Measurements from ENCODE around the gene TBC1D5. TPM values are rescaled to one million over a fixed set of nuclear protein-coding genes. Genes with fewer than 3 reads are reported as not detected.

The TBC1D5 gene
- total and polyA plus RNA-seq, 2 donors (not counting 1 experiment from before 2014, with no cell fraction given) = 22.6 to 111 TPM

- no peak overlapping the region for H3K4me3 Mint-ChIP-seq
- intact Hi-C loops (cut with micrococcal nuclease) = no loop called here
- Histone ChIP-seq H3K4me1 (ENCODE audit: control insufficient read depth in 2 of 2, insufficient read depth in 2 of 2, low read length in 2 of 2) (no peaks in the 10 kb centered on the region), H3K4me3 (ENCODE audit: control extremely low read depth in 1 of 5, extremely low read depth in 1 of 5, insufficient read depth in 1 of 5, low read depth in 2 of 5, low read length in 4 of 5) (no peak overlapping the region), H3K36me3 (replicated peaks in 1 of 2; ENCODE audit: control extremely low read depth in 1 of 2, control insufficient read depth in 1 of 2, extremely low read depth in 1 of 2, insufficient read depth in 2 of 2, low read length in 1 of 2) (peaks cover 0 to 2% of the 10 kb centered on the region in 2 experiments), H3K9ac (ENCODE audit: low read length) (no peak overlapping the region), H4K20me1 (ENCODE audit: control insufficient read depth, insufficient read depth, low read length, poor library complexity, severe bottlenecking) (no peaks in the 10 kb centered on the region), H3K27ac (ENCODE audit: low read length in 2 of 2) (no peak overlapping the region), H3K27me3 (replicated peaks in 1 of 4; ENCODE audit: control extremely low read depth in 1 of 4, control insufficient read depth in 3 of 4, insufficient read depth in 4 of 4, low read length in 3 of 4) (no peaks in the 10 kb centered on the region), H3K9me3 (ENCODE audit: control extremely low read depth in 1 of 3, control insufficient read depth in 2 of 3, insufficient read depth in 1 of 3, low read length in 2 of 3) (no peaks in the 10 kb centered on the region), H2AFZ (ENCODE audit: insufficient read depth, low read depth, low read length, poor library complexity, severe bottlenecking) (no peak overlapping the region), H3K79me2 (ENCODE audit: control insufficient read depth, insufficient read depth, low read length) (no peaks in the 10 kb centered on the region), H3K4me2 (replicated peaks; ENCODE audit: low read depth, low read length, poor library complexity, severe bottlenecking) (no peak overlapping the region)
- H3K27me3 Mint-ChIP-seq = no peaks in the 10 kb centered on the region
- no peaks in the 10 kb centered on the region for H3K9me3 Mint-ChIP-seq (ENCODE audit: insufficient read depth)
- DNase-seq (no peak), ATAC-seq (ENCODE audit: low read depth) (no peak)
- TF ChIP-seq CTCF (IDR thresholded peaks at IDR 0.05) = no peak
- no peak for TF ChIP-seq EZH2 (IDR thresholded peaks at IDR 0.05; ENCODE audit: borderline replicate concordance, insufficient read depth, low read depth, low read length, poor library complexity, severe bottlenecking)
- peaks cover 3% of the 10 kb centered on the region for H3K4me1 Mint-ChIP-seq
- CTCF ChIA-PET = interaction anchor here (1.2 to 1.5 kb wide), 4 partner anchors 20 to 581 kb away, joined by 4 to 21 read pairs (median 12); no protein-coding TSS in a partner anchor
- POLR2A ChIA-PET = no interaction called here
- peak overlapping the region; percentile 22 for H3K27ac Mint-ChIP-seq
Observed at GRCh38 chr3:17260257-17260656, 482.2 kb downstream of the TBC1D5 start.

GRCh38 chr3:17259685-17260084 lies 482.7 kb downstream of the TBC1D5 start:
- DNase-seq = no peak
- Histone ChIP-seq H3K79me2 (ENCODE audit: control insufficient read depth, insufficient read depth, low read length) (no peaks in the 10 kb centered on the region), H3K4me3 (ENCODE audit: control extremely low read depth in 1 of 5, extremely low read depth in 1 of 5, insufficient read depth in 1 of 5, low read depth in 2 of 5, low read length in 4 of 5) (no peak overlapping the region), H3K27ac (ENCODE audit: low read length in 2 of 2) (no peak overlapping the region), H3K36me3 (replicated peaks in 1 of 2; ENCODE audit: control extremely low read depth in 1 of 2, control insufficient read depth in 1 of 2, extremely low read depth in 1 of 2, insufficient read depth in 2 of 2, low read length in 1 of 2) (peaks cover 0 to 2% of the 10 kb centered on the region in 2 experiments), H3K9me3 (ENCODE audit: control extremely low read depth in 1 of 3, control insufficient read depth in 2 of 3, insufficient read depth in 1 of 3, low read length in 2 of 3) (no peaks in the 10 kb centered on the region), H3K4me2 (replicated peaks; ENCODE audit: low read depth, low read length, poor library complexity, severe bottlenecking) (no peak overlapping the region), H3K9ac (ENCODE audit: low read length) (no peak overlapping the region), H3K27me3 (replicated peaks in 1 of 4; ENCODE audit: control extremely low read depth in 1 of 4, control insufficient read depth in 3 of 4, insufficient read depth in 4 of 4, low read length in 3 of 4) (no peaks in the 10 kb centered on the region), H2AFZ (ENCODE audit: insufficient read depth, low read depth, low read length, poor library complexity, severe bottlenecking) (no peak overlapping the region), H3K4me1 (ENCODE audit: control insufficient read depth in 2 of 2, insufficient read depth in 2 of 2, low read length in 2 of 2) (no peaks in the 10 kb centered on the region), H4K20me1 (ENCODE audit: control insufficient read depth, insufficient read depth, low read length, poor library complexity, severe bottlenecking) (no peaks in the 10 kb centered on the region)
- POLR2A ChIA-PET = interaction anchor here (1.1 kb wide), 1 partner anchor 9 kb away, joined by 3 read pairs; no protein-coding TSS in a partner anchor
- Mint-ChIP-seq H3K4me3 (no peak overlapping the region), H3K9me3 (ENCODE audit: insufficient read depth) (no peaks in the 10 kb centered on the region), H3K4me1 (peaks cover 3% of the 10 kb centered on the region), H3K27ac (no peak overlapping the region), H3K27me3 (no peaks in the 10 kb centered on the region)
- intact Hi-C loops (cut with micrococcal nuclease) = loop anchor here (1.0 to 5.0 kb wide), 2 partner anchors 154 to 1128 kb away; no protein-coding TSS in a partner anchor
- CTCF ChIA-PET = interaction anchor here (1.2 to 1.5 kb wide), 4 partner anchors 21 to 582 kb away, joined by 4 to 21 read pairs (median 12); no protein-coding TSS in a partner anchor
- no CpG with 5 or more reads among the region's 5 CpGs for WGBS (ENCODE audit: insufficient coverage)
- no peak for TF ChIP-seq CTCF (IDR thresholded peaks at IDR 0.05)
- no peak for TF ChIP-seq EZH2 (IDR thresholded peaks at IDR 0.05; ENCODE audit: borderline replicate concordance, insufficient read depth, low read depth, low read length, poor library complexity, severe bottlenecking)
- no peak for ATAC-seq (ENCODE audit: low read depth)

All from B cell (primary cell).